H1 (cell line): ENCODE measurements around the gene JAK2. TPM values are rescaled to one million over a fixed set of nuclear protein-coding genes. Genes with fewer than 3 reads are reported as not detected.

ENCODE experiments used
- CTCF ChIA-PET: fragments of 300-600 bp; sonication (Branson Sonifier 250); formaldehyde crosslinking; loops from one replicate; lab custom pipeline; 2021; ENCODE audit not compliant: partially characterized antibody; lab: Charles Lee
- POLR2A ChIA-PET: fragments of 300-600 bp; sonication (Branson Sonifier 250); formaldehyde crosslinking; loops from one replicate; lab custom pipeline; 2021; ENCODE audit warnings: inconsistent platforms; ENCODE audit not compliant: partially characterized antibody; lab: Charles Lee
- DNase-seq, 2 experiments: peaks; one replicate each; pipeline versions ENCODE4 v3.0.0 to v3.0.0-alpha.2; 2010 to 2022; ENCODE audit warnings: low spot score in 2 of 2, low read depth in 1 of 2, mixed read lengths in 1 of 2
- FAIRE-seq: peaks from 2 replicates; lab custom pipeline; 2011; peaks lifted over from hg19 to GRCh38; lab: Jason Lieb, UNC
- H2AFZ ChIP-seq: 2 replicates; pipeline ENCODE4 v1.8.1; 2012; ENCODE audit warnings: low read length, inconsistent platforms
- H2AK5ac ChIP-seq: 2 replicates; pipeline ENCODE4 v1.6.1; 2013; ENCODE audit warnings: low read depth, low read length
- H2BK120ac ChIP-seq: replicated peaks from 2 replicates; pipeline ENCODE3; 2013; ENCODE audit warnings: low read depth, low read length, inconsistent platforms
- H2BK12ac ChIP-seq: 2 replicates; pipeline ENCODE4 v1.6.1; 2013; ENCODE audit warnings: low read depth, low read length
- H2BK15ac ChIP-seq: 2 replicates; pipeline ENCODE4 v1.6.1; 2013; ENCODE audit warnings: low read length
- H2BK20ac ChIP-seq: 2 replicates; pipeline ENCODE4 v1.6.1; 2013; ENCODE audit warnings: low read length
- H2BK5ac ChIP-seq: 2 replicates; pipeline ENCODE4 v1.6.1; 2013; ENCODE audit warnings: low read depth, low read length
- H3K14ac ChIP-seq: 2 replicates; pipeline ENCODE4 v1.6.1; 2013; ENCODE audit warnings: inconsistent platforms; ENCODE audit not compliant: insufficient read length
- H3K18ac ChIP-seq: 2 replicates; pipeline ENCODE4 v1.6.1; 2013; ENCODE audit warnings: low read length; ENCODE audit errors: extremely low read depth
- H3K23ac ChIP-seq: 2 replicates; pipeline ENCODE4 v1.6.1; 2013; ENCODE audit warnings: inconsistent platforms; ENCODE audit not compliant: insufficient read length
- H3K23me2 ChIP-seq: 2 replicates; pipeline ENCODE4 v1.6.1; 2013; ENCODE audit warnings: low read depth, low read length
- H3K27ac ChIP-seq: 2 replicates; pipeline ENCODE4 v1.6.1; 2011; ENCODE audit warnings: low read depth, low read length, inconsistent platforms
- H3K27me3 ChIP-seq, 4 experiments: replicated peaks in 1 of 4; 1 replicate in 1 of 4; 2 replicates in 3 of 4; pipeline versions ENCODE4 v1.6.1 to v1.8.1; 2011 to 2013; ENCODE audit warnings: low read length in 3 of 4, mild to moderate bottlenecking in 3 of 4, inconsistent platforms in 2 of 4, mixed read lengths in 2 of 4, moderate library complexity in 1 of 4; ENCODE audit not compliant: control insufficient read depth in 3 of 4, insufficient read depth in 3 of 4; ENCODE audit errors: extremely low read depth in 1 of 4
- H3K36me3 ChIP-seq, 4 experiments: 2 replicates each; pipeline versions ENCODE4 v1.6.1 to v1.8.1; 2011 to 2013; ENCODE audit warnings: mild to moderate bottlenecking in 4 of 4, low read length in 3 of 4, moderate library complexity in 2 of 4, control low read depth in 1 of 4, inconsistent platforms in 1 of 4; ENCODE audit not compliant: insufficient read depth in 4 of 4, control insufficient read depth in 2 of 4
- H3K4ac ChIP-seq: replicated peaks from 2 replicates; pipeline ENCODE3; 2013; ENCODE audit warnings: low read length, low read depth, mixed read lengths, inconsistent platforms; ENCODE audit not compliant: insufficient read length
- H3K4me1 ChIP-seq, 4 experiments: replicated peaks in 1 of 4; 1 replicate in 1 of 4; 2 replicates in 3 of 4; pipeline versions ENCODE4 v1.6.1 to v1.8.1; 2011 to 2013; ENCODE audit warnings: low read length in 3 of 4, inconsistent platforms in 2 of 4, mixed read lengths in 1 of 4; ENCODE audit not compliant: insufficient read depth in 4 of 4, control insufficient read depth in 3 of 4
- H3K4me2 ChIP-seq, 2 experiments: 2 replicates each; pipeline versions ENCODE4 v1.6.1 to v1.8.1; 2011 to 2013; ENCODE audit warnings: low read depth in 2 of 2, low read length in 2 of 2, control low read depth in 1 of 2, inconsistent platforms in 1 of 2, mild to moderate bottlenecking in 1 of 2; ENCODE audit not compliant: insufficient read depth in 1 of 2
- H3K4me3 ChIP-seq, 4 experiments: fragments of 200-600, 300-600 bp in 1 of 4; sonication (generic), shearing (Covaris generic), sonication (Bioruptor Twin) in 1 of 4; 2 replicates each; pipeline versions ENCODE4 v1.5.1 to v1.8.1; 2011 to 2016; ENCODE audit warnings: low read length in 4 of 4, low read depth in 3 of 4, control low read depth in 2 of 4, inconsistent platforms in 2 of 4, mild to moderate bottlenecking in 2 of 4, mixed read lengths in 1 of 4, moderate library complexity in 1 of 4; ENCODE audit not compliant: insufficient read depth in 2 of 4; ENCODE audit errors: extremely low read depth in 1 of 4
- H3K56ac ChIP-seq: replicated peaks from 2 replicates; pipeline ENCODE3; 2013; ENCODE audit warnings: low read depth, mild to moderate bottlenecking, mixed read lengths, low read length, inconsistent platforms; ENCODE audit not compliant: insufficient read length
- H3K79me1 ChIP-seq: 2 replicates; pipeline ENCODE4 v1.6.1; 2013; ENCODE audit warnings: low read depth, low read length, control low read depth
- H3K79me2 ChIP-seq, 2 experiments: 2 replicates each; pipeline versions ENCODE4 v1.6.1 to v1.8.1; 2012 to 2013; ENCODE audit warnings: low read length in 2 of 2, mild to moderate bottlenecking in 2 of 2, inconsistent platforms in 1 of 2; ENCODE audit not compliant: insufficient read depth in 2 of 2, control insufficient read depth in 1 of 2
- H3K9ac ChIP-seq, 4 experiments: replicated peaks in 1 of 4; 1 replicate in 1 of 4; 2 replicates in 3 of 4; pipeline versions ENCODE4 v1.6.1 to v1.8.1; 2011 to 2013; ENCODE audit warnings: low read depth in 3 of 4, low read length in 3 of 4, control low read depth in 2 of 4, mild to moderate bottlenecking in 2 of 4, moderate library complexity in 2 of 4, inconsistent platforms in 1 of 4; ENCODE audit errors: extremely low read depth in 1 of 4
- H3K9me3 ChIP-seq, 2 experiments: 2 replicates each; pipeline versions ENCODE4 v1.6.1 to v1.8.1; 2012 to 2013; ENCODE audit warnings: mild to moderate bottlenecking in 2 of 2, moderate library complexity in 2 of 2, control low read depth in 1 of 2, inconsistent platforms in 1 of 2, low read depth in 1 of 2, low read length in 1 of 2, mixed read lengths in 1 of 2; ENCODE audit not compliant: insufficient read depth in 2 of 2
- H4K20me1 ChIP-seq, 2 experiments: replicated peaks in 1 of 2; 2 replicates each; pipeline versions ENCODE3 to v1.8.1; 2011 to 2013; ENCODE audit warnings: inconsistent platforms in 2 of 2, low read length in 2 of 2, mild to moderate bottlenecking in 1 of 2; ENCODE audit not compliant: insufficient read depth in 2 of 2, control insufficient read depth in 1 of 2
- H4K5ac ChIP-seq: 2 replicates; pipeline ENCODE4 v1.6.1; 2013; ENCODE audit warnings: low read length, low read depth, mixed read lengths, inconsistent platforms; ENCODE audit not compliant: insufficient read length
- H4K8ac ChIP-seq: 2 replicates; pipeline ENCODE4 v1.8.0; 2013; ENCODE audit warnings: mild to moderate bottlenecking, moderate library complexity, low read length, inconsistent platforms; ENCODE audit not compliant: insufficient read depth; ENCODE audit errors: extremely low read depth
- H4K91ac ChIP-seq: replicated peaks from 2 replicates; pipeline ENCODE3; 2013; ENCODE audit warnings: low read length, mixed read lengths, inconsistent platforms; ENCODE audit not compliant: insufficient read length
- EGR1 ChIP-seq: IDR thresholded peaks from 2 replicates; pipeline ENCODE4 v1.6.1; 2011; ENCODE audit warnings: low read depth, low read length, borderline replicate concordance
- NRF1 ChIP-seq: IDR thresholded peaks from 2 replicates; pipeline ENCODE4 v1.6.1; 2011; ENCODE audit warnings: mild to moderate bottlenecking, low read depth, low read length, improper control_type of control experiment
- polyA plus RNA-seq, 7 experiments: library from polyadenylated mRNA; depleted of rRNA in 3 of 7; stranded (reverse) in 5 of 7; unstranded in 2 of 7; fragments of >200 nt in 5 of 7; fragments of 200-250 nt in 2 of 7; gene quantifications; 1 replicate in 5 of 7; 2 replicates in 1 of 7; 4 replicates in 1 of 7; pipeline versions ENCODE4 v1.2.1 to v1.2.3, GENCODE V29; 2011 to 2013; ENCODE audit warnings: missing spikeins in 2 of 7, mixed read lengths in 2 of 7
- total RNA-seq: library from RNA; stranded (reverse); fragmentation: NEBNext Ultra II Directional; extraction: Animal tissue kit (Norgen Biotek cat#: 25700); gene quantifications from 2 replicates; pipeline ENCODE4 v1.2.1, GENCODE V29; 2021
- TF ChIP-seq, protein P1 (sequence below): IDR thresholded peaks from 2 replicates; pipeline ENCODE4 v1.6.1; 2012; ENCODE audit warnings: inconsistent platforms

The JAK2 gene
- total and polyA plus RNA-seq, 2 of the 8 experiments (the other 6 are each of a cell fraction or from before 2014, with no cell fraction given): 0.50 to 2.1 TPM

DNA sequence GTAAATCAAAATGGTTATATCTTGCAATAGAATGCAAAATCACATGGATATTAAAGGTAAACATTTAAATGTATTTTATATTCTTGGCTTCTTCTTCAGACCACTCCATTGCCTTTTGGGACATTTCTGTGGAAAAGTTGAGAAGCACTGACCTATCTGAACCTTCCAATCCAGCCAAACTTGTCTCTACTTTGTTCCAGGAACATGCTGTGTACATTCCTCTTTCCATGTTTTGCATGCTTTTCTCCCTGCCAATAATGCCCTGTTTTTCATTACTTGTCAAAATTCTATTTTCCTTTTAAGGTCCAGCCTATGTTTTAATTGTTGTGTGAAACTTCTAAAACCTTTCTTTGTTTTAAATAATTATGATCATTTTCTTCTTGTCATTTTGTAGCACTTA, 28.3 kb downstream of the JAK2 start:
- no peaks in the 10 kb centered on the region for H3K79me2 ChIP-seq
- no peak for TF ChIP-seq NRF1
- TF ChIP-seq, protein P1, sequence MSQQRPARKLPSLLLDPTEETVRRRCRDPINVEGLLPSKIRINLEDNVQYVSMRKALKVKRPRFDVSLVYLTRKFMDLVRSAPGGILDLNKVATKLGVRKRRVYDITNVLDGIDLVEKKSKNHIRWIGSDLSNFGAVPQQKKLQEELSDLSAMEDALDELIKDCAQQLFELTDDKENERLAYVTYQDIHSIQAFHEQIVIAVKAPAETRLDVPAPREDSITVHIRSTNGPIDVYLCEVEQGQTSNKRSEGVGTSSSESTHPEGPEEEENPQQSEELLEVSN: no peak
- no peak for TF ChIP-seq EGR1

More for the DNA sequence above, 28.3 kb downstream of the JAK2 start:
- Histone ChIP-seq H3K4me3 (no peak overlapping the region), H4K8ac (no peak overlapping the region), H2BK15ac (no peak overlapping the region), H2BK20ac (no peak overlapping the region), H3K56ac (no peak overlapping the region), H3K9me3 (no peaks in the 10 kb centered on the region; a peak in 1 of 4 replicates), H3K4me2 (no peak overlapping the region), H4K91ac (no peak overlapping the region), H3K18ac (no peak overlapping the region), H3K23me2 (no peaks in the 10 kb centered on the region), H3K14ac (no peak overlapping the region), H3K79me1 (no peaks in the 10 kb centered on the region), H3K27me3 (no peaks in the 10 kb centered on the region), H3K4ac (no peak overlapping the region), H2AFZ (no peak overlapping the region), H3K36me3 (no peaks in the 10 kb centered on the region), H4K5ac (no peak overlapping the region), H2BK12ac (no peak overlapping the region), H2AK5ac (no peak overlapping the region), H4K20me1 (no peaks in the 10 kb centered on the region), H3K27ac (no peak overlapping the region), H2BK5ac (no peak overlapping the region), H2BK120ac (no peak overlapping the region), H3K4me1 (no peaks in the 10 kb centered on the region), H3K9ac (no peak overlapping the region), H3K23ac (no peak overlapping the region)
- ChIA-PET POLR2A (no interaction called here), CTCF (no interaction called here)
- no peak for DNase-seq
- no peak for FAIRE-seq
